Measurements from ENCODE around the gene HOOK1. TPM values are rescaled to one million over a fixed set of nuclear protein-coding genes. Genes with fewer than 3 reads are reported as not detected.
"Not testable (repeated sequence)": the region's sequence is repeated elsewhere in the genome, so short reads cannot be mapped to it uniquely, and the experiment has no call there.

HOOK1 gene
- total RNA-seq, 1 experiment from 2014 or later = 0.57 TPM

DNA sequence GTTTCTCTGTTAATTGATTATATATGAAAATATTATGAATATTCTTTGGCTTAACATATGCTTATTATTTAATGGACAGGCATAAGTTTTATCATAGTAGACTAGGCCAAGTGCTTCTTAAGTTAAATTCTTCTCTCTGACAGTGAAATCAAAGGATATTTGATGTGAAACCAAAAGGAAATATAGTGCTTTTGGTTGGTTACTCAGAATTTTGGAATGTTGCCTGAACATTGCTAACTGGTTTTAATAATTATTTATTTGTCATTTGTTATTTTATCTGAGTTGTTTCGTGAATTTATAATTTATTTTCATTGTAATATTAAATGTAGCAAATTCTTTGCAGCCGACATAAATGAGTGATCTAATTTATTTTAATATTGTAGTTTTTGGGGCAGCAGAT is 18.3 kb downstream of the HOOK1 start:
- no peak overlapping the region for H3K27ac ChIP-seq (ENCODE audit: low read length)
- ATAC-seq = no peak

DNA sequence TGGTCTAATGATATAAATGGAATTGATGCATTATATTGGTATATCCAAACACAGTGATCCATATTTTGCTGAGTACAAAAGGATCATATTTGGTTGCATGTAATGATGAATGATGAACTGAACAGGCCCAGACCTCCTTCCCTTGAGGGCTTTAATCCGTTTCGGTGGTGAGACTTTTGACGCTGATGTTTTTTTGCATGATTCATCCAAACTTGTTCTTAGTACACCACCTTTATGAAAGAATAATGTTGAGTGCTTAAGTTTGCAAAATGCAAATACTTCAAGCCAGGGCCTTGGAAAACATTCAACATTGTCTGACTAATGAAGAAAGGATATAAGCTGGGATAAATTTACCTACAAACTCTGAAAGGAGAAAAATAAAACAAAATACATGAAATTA is 19.2 kb downstream of the HOOK1 start:
- Histone ChIP-seq H3K9me3 (ENCODE audit: control insufficient read depth, insufficient read depth, low read depth, low read length) (no peaks in the 10 kb centered on the region), H3K27ac (ENCODE audit: low read length) (no peak overlapping the region), H3K27me3 (ENCODE audit: control insufficient read depth, insufficient read depth, low read length) (no peaks in the 10 kb centered on the region; the same call in 1 of the 2 replicates), H3K4me1 (ENCODE audit: control insufficient read depth, insufficient read depth, low read length) (no peaks in the 10 kb centered on the region), H3K36me3 (ENCODE audit: control insufficient read depth, insufficient read depth, low read length) (no peaks in the 10 kb centered on the region), H3K4me3 (ENCODE audit: low read depth in 2 of 2, low read length in 2 of 2) (no peak overlapping the region)
- CTCF ChIA-PET = no interaction called here
- TF ChIP-seq, protein P1, sequence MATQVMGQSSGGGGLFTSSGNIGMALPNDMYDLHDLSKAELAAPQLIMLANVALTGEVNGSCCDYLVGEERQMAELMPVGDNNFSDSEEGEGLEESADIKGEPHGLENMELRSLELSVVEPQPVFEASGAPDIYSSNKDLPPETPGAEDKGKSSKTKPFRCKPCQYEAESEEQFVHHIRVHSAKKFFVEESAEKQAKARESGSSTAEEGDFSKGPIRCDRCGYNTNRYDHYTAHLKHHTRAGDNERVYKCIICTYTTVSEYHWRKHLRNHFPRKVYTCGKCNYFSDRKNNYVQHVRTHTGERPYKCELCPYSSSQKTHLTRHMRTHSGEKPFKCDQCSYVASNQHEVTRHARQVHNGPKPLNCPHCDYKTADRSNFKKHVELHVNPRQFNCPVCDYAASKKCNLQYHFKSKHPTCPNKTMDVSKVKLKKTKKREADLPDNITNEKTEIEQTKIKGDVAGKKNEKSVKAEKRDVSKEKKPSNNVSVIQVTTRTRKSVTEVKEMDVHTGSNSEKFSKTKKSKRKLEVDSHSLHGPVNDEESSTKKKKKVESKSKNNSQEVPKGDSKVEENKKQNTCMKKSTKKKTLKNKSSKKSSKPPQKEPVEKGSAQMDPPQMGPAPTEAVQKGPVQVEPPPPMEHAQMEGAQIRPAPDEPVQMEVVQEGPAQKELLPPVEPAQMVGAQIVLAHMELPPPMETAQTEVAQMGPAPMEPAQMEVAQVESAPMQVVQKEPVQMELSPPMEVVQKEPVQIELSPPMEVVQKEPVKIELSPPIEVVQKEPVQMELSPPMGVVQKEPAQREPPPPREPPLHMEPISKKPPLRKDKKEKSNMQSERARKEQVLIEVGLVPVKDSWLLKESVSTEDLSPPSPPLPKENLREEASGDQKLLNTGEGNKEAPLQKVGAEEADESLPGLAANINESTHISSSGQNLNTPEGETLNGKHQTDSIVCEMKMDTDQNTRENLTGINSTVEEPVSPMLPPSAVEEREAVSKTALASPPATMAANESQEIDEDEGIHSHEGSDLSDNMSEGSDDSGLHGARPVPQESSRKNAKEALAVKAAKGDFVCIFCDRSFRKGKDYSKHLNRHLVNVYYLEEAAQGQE (IDR thresholded peaks at IDR 0.05; ENCODE audit: insufficient read depth in 1 of 2, low read depth in 2 of 2, low read length in 1 of 2) = no peak
- no peak for TF ChIP-seq POLR2AphosphoS5 (IDR thresholded peaks at IDR 0.05; ENCODE audit: low read depth, low read length)
- no peak for TF ChIP-seq SIN3A (IDR thresholded peaks at IDR 0.05; ENCODE audit: borderline replicate concordance, insufficient read depth, low read depth, low read length)
- TF ChIP-seq, protein P2, sequence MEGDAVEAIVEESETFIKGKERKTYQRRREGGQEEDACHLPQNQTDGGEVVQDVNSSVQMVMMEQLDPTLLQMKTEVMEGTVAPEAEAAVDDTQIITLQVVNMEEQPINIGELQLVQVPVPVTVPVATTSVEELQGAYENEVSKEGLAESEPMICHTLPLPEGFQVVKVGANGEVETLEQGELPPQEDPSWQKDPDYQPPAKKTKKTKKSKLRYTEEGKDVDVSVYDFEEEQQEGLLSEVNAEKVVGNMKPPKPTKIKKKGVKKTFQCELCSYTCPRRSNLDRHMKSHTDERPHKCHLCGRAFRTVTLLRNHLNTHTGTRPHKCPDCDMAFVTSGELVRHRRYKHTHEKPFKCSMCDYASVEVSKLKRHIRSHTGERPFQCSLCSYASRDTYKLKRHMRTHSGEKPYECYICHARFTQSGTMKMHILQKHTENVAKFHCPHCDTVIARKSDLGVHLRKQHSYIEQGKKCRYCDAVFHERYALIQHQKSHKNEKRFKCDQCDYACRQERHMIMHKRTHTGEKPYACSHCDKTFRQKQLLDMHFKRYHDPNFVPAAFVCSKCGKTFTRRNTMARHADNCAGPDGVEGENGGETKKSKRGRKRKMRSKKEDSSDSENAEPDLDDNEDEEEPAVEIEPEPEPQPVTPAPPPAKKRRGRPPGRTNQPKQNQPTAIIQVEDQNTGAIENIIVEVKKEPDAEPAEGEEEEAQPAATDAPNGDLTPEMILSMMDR (IDR thresholded peaks at IDR 0.05) = no peak
- TF ChIP-seq TCF7L2 (IDR thresholded peaks at IDR 0.05; ENCODE audit: low read depth, low read length) = no peak
- intact Hi-C loops (cut with micrococcal nuclease; ENCODE audit: unreplicated experiment) = no loop called here
- in situ Hi-C loops (cut with HindIII; ENCODE audit: low pct_unique_long_range_greater_than_20kb, low sequenced_read_pairs) = no loop called here
- no peak for DNase-seq (ENCODE audit: low read depth, low spot score)
- no peak for ATAC-seq
- no TSS peak for BruUV-seq (replicated peaks)
- POLR2A ChIA-PET = no interaction called here

More for the DNA sequence above, 18.3 kb downstream of the HOOK1 start:
- in situ Hi-C loops (cut with HindIII; ENCODE audit: low pct_unique_long_range_greater_than_20kb, low sequenced_read_pairs) = no loop called here
- Histone ChIP-seq H3K4me3 (ENCODE audit: low read depth in 2 of 2, low read length in 2 of 2) (no peak overlapping the region), H3K9me3 (ENCODE audit: control insufficient read depth, insufficient read depth, low read depth, low read length) (no peaks in the 10 kb centered on the region), H3K4me1 (ENCODE audit: control insufficient read depth, insufficient read depth, low read length) (no peaks in the 10 kb centered on the region), H3K36me3 (ENCODE audit: control insufficient read depth, insufficient read depth, low read length) (no peaks in the 10 kb centered on the region), H3K27me3 (ENCODE audit: control insufficient read depth, insufficient read depth, low read length) (no peaks in the 10 kb centered on the region; the same call in 1 of the 2 replicates)
- TF ChIP-seq, protein P2 (IDR thresholded peaks at IDR 0.05) = no peak
- no peak for TF ChIP-seq TCF7L2 (IDR thresholded peaks at IDR 0.05; ENCODE audit: low read depth, low read length)
- no peak for TF ChIP-seq SIN3A (IDR thresholded peaks at IDR 0.05; ENCODE audit: borderline replicate concordance, insufficient read depth, low read depth, low read length)
- TF ChIP-seq, protein P1 (IDR thresholded peaks at IDR 0.05; ENCODE audit: insufficient read depth in 1 of 2, low read depth in 2 of 2, low read length in 1 of 2) = no peak
- no peak for TF ChIP-seq POLR2AphosphoS5 (IDR thresholded peaks at IDR 0.05; ENCODE audit: low read depth, low read length)
- intact Hi-C loops (cut with micrococcal nuclease; ENCODE audit: unreplicated experiment) = no loop called here
- no peak for DNase-seq (ENCODE audit: low read depth, low spot score)
- ChIA-PET CTCF (no interaction called here), POLR2A (no interaction called here)
- BruUV-seq (replicated peaks) = no TSS peak

DNA sequence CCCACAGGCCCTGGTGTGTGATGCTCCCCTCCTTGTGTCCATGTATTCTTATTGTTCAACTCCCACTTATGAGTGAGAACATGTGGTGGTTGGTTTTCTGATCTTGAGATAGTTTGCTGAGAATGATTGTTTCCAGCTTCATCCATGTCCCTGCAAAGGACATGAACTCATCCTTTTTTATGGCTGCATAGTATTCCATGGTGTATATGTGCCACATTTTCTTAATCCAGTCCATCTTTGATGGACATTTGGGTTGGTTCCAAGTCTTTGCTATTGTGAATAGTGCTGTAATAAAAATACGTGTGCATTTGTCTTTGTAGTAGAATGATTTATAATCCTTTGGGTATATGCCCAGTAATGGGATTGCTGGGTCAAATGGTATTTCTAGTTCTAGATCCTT is 23.1 kb downstream of the HOOK1 start:
- H3K4me1 ChIP-seq (ENCODE audit: control insufficient read depth, insufficient read depth, low read length); POLR2A ChIA-PET: not testable (repeated sequence)

More for the DNA sequence above, 23.1 kb downstream of the HOOK1 start:
- BruUV-seq (replicated peaks); intact Hi-C loops (cut with micrococcal nuclease; ENCODE audit: unreplicated experiment); CTCF ChIA-PET; H3K9me3 ChIP-seq (ENCODE audit: control insufficient read depth, insufficient read depth, low read depth, low read length); ATAC-seq; in situ Hi-C loops (cut with HindIII; ENCODE audit: low pct_unique_long_range_greater_than_20kb, low sequenced_read_pairs); H3K27ac ChIP-seq (ENCODE audit: low read length); H3K27me3 ChIP-seq (ENCODE audit: control insufficient read depth, insufficient read depth, low read length); H3K4me3 ChIP-seq (ENCODE audit: low read depth in 2 of 2, low read length in 2 of 2); DNase-seq (ENCODE audit: low read depth, low spot score); H3K36me3 ChIP-seq (ENCODE audit: control insufficient read depth, insufficient read depth, low read length): not testable (repeated sequence)
